AG10803 (cell line): ENCODE results near the gene CARD11.

Experiments used
- DNase-seq: peaks from one replicate; pipeline ENCODE4 v3.0.0; 2010; ENCODE audit warnings: low read depth
- H3K4me3 ChIP-seq: 2 replicates; pipeline ENCODE4 v1.5.1; 2011; ENCODE audit warnings: mild to moderate bottlenecking, low read length, control low read depth
- TF ChIP-seq, protein P1 (sequence below): conservative IDR thresholded peaks from 2 replicates; pipeline ENCODE4 v1.5.1; 2011; ENCODE audit warnings: mild to moderate bottlenecking, low read length, control low read depth, inconsistent platforms

The CARD11 gene

DNA sequence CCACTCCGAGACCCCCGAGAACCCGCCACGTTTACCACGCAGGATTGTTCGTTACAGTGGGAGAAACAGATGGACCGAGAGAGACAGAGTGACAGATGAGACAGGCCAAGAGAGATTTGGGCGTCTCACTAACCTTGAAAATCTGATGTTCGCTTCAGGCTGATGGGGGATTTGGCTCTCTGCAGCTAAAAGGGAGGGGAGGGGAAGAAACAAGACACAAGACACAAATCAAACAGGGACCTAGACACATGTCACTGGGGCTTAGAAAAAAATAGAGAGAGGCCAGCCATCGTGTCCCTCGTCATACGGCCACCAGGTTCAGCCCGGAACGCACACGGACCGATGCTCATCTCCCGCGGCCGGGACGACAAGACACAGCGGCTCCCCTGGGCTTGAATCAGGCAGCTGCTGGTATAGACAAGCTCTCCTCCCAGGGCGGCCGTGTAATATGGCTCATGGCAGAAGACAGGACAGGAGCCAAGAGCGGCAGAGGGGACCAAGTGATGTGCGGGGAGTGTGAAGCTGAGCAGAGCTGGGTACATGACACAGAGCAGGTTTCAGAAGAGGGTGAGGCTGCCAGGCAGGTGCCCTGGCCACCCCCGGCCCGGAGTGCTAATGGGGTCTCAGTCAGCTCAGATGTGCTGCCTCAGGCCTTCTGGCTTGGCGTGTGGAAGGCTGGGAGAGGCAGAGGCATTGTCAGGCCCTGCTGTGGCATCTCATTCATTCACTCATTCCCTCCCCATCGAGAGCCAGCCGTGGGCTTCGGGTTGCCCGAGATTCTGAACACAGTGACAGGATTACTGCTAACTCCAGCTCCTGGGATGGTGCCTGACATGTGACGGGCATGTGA is 111.0 kb downstream of the CARD11 start:
- no peak for DNase-seq
- H3K4me3 ChIP-seq, result no peak overlapping the region
- TF ChIP-seq, protein P1, sequence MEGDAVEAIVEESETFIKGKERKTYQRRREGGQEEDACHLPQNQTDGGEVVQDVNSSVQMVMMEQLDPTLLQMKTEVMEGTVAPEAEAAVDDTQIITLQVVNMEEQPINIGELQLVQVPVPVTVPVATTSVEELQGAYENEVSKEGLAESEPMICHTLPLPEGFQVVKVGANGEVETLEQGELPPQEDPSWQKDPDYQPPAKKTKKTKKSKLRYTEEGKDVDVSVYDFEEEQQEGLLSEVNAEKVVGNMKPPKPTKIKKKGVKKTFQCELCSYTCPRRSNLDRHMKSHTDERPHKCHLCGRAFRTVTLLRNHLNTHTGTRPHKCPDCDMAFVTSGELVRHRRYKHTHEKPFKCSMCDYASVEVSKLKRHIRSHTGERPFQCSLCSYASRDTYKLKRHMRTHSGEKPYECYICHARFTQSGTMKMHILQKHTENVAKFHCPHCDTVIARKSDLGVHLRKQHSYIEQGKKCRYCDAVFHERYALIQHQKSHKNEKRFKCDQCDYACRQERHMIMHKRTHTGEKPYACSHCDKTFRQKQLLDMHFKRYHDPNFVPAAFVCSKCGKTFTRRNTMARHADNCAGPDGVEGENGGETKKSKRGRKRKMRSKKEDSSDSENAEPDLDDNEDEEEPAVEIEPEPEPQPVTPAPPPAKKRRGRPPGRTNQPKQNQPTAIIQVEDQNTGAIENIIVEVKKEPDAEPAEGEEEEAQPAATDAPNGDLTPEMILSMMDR, result no peak

DNA sequence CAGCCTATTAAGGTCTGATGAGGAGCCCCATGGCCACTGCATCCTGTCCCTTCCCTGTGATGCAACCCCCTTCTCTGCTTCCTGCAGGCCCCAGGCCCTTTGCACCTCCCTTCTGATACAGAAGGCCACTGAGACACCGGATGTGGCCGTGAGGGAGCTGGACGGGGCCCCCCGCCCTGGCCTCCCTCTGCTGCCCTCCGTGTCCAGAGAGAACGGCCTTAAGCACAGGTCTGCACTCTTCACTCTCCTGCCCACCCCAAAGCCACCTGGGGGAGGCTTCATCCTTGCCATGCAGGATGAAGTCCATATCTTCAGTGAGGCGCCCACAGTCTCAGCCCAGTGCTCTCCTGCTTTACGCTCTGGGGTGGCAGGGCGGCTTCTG is 112.6 kb downstream of the CARD11 start:
- no peak overlapping the region for H3K4me3 ChIP-seq

DNA sequence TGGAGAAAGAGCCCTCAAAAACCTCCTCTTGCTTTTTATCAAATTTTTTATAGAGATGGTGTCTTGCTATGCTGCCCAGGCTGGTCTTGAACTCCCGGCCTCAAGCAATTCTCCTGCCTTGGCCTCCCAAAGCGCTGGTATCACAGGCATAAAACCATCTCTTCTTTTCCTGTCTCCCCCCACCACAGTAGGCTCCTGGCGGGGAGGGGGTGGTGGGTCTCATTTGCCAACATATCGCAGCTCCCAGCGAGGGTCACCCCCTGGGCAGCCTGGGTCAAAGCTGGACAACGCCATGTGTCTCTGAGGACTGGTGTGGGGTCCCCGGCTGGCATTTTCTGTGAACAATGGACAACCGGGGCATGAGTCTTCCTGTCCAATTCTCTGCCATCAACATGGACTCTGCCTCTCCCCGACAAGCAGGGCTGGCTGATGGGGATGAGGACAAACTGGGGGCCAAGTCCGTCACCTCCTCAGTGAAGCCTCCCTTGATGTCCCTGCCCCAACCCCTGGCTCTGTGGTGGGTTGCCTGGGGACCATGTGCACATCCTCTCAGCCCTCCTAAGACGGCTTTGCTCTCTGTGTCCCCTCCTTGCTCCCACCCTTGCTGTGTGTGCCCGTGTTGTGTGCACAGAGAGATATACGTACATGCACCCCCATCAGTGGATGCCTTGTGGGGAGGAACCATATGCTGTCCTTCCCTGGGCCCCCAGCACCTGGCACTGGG is 113.2 kb downstream of the CARD11 start:
- TF ChIP-seq, protein P1, result no peak
- no peak for DNase-seq

More for the DNA sequence above, 112.6 kb downstream of the CARD11 start:
- no peak for DNase-seq
- TF ChIP-seq, protein P1, result no peak

DNA sequence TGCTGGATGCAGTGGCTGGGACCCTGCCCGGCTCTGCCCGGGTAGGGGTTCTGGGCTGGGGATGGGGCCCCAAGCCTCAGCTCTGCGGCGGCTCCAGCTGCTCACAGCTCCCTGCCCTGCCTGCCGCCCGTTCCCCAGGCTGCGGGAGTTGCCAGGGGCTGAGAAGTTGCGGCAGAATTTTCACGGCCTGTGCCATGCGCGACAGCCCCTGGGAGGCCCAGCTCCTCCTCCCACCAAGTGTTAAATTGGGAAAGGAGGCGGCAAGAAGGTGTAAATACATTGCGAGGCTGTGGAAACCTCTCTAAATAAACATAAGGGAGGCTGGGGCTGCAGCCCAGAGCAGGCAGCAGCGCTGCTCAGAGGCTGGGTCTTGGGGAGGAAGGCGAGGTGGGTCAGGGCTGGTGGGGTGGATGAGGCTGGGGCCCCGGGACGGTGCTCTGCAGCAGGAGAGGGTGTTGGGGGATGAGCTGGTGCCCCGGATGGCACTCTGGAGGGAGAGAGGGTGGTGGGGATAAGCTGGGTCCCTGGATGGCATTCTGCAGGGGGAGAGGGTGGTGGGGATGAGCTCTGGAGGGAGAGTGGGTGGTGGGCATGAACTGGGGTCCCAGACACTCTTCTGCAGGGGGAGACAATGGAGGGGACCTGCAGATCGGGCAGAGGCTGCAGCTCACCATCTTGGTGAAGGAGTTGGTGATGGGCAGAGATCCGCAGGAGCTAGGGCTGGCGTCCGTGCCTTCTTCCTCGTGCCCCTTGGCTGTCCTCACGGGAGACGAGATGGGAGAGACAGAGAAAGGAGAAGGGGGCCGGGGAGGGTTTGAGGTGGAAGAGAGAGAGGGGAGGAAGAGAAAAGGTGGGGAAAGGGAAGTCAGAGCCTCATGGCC is 114.1 kb downstream of the CARD11 start:
- TF ChIP-seq, protein P1, result no peak
- no peak for DNase-seq
- no peak overlapping the region for H3K4me3 ChIP-seq

More for the DNA sequence above, 113.2 kb downstream of the CARD11 start:
- H3K4me3 ChIP-seq, result no peak overlapping the region

DNA sequence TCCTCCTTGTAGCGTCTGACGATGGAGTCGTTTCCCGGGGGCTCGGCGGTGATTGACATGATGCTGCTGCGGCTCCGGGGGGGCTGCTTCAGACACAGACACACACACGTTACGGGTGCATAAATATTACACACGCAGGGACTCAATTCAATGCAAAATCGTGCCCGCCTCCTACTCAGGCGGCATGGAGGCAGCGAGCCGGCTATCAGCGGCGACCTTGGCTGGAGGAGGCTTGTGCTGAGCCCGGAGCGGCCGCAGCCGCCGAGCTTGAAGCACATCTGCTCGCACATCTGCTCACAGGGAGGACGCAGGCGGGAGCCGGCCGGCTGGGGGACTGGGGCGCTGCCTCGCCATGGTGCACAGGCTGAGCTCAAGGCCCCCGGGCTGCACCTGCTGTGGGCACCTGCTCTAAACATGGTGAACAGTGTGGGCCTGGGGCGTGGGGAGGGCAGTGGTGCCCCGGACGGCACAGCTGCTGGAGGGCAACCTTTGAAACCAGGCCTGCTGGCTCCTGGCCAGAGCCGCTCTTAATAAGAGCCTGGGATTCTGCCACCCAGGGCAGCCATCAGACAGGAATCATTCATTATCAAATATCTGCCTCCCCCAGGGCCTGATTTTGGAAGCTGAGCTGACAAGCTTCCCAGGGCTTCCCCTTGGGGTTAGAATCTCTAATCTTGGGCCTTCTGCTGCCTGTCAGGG is 114.9 kb downstream of the CARD11 start:
- H3K4me3 ChIP-seq, result no peak overlapping the region
- TF ChIP-seq, protein P1, result no peak
- DNase-seq, result no peak

DNA sequence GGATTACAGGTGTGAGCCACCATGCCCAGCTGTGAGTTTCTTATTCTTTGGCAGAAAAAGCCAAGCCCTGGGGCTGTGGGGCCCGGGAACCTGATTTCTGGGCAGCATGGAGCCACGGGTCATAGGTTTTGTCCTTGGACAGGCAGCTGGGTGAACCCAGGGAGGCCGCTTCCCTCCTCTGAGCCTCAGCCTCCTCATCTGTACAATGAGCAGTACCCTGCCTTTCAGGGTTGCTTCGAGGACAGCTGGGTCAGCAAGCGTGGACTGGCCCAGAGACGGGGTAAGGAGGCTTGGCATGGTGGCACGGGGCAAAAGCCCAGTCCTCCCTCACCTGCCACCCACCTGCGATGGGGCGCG is 115.4 kb downstream of the CARD11 start:
- no peak overlapping the region for H3K4me3 ChIP-seq
- no peak for DNase-seq
- TF ChIP-seq, protein P1, result no peak
